HG02623 (cell line): ENCODE data around the gene PPM1L.

Experiments
- ATAC-seq: cut with Tn5 transposase; IDR thresholded peaks from one replicate; pipeline ENCODE4 v1.9.1; 2021; ENCODE audit warnings: moderate library complexity; ENCODE audit not compliant: unreplicated experiment

Gene PPM1L

GRCh38 chr3:160921020-160921635 is 165.1 kb downstream of the PPM1L start:
- ATAC-seq, result peak; percentile 76

GRCh38 chr3:160924776-160925175 is 168.7 kb downstream of the PPM1L start:
- no peak for ATAC-seq

GRCh38 chr3:160927620-160928019 is 171.6 kb downstream of the PPM1L start:
- ATAC-seq, result no peak

GRCh38 chr3:160928183-160928726 is 172.2 kb downstream of the PPM1L start:
- ATAC-seq, result no peak

- no peak for ATAC-seq
Measured at GRCh38 chr3:160929595-160929994, 173.6 kb downstream of the PPM1L start.

- no peak for ATAC-seq
Measured at GRCh38 chr3:160931474-160931873, 175.4 kb downstream of the PPM1L start.

- no peak for ATAC-seq
Measured at GRCh38 chr3:160935413-160936095, 179.5 kb downstream of the PPM1L start.

- peak; percentile 87 for ATAC-seq
Measured at GRCh38 chr3:160941885-160942494, 186.0 kb downstream of the PPM1L start.

GRCh38 chr3:160943996-160944395 is 188.0 kb downstream of the PPM1L start:
- no peak for ATAC-seq

GRCh38 chr3:160945336-160945735 is 189.3 kb downstream of the PPM1L start:
- no peak for ATAC-seq

GRCh38 chr3:160948273-160948672 is 192.2 kb downstream of the PPM1L start:
- ATAC-seq, result no peak

- ATAC-seq, result no peak
Measured at GRCh38 chr3:160949460-160949859, 193.4 kb downstream of the PPM1L start.

- no peak for ATAC-seq
Measured at GRCh38 chr3:160950542-160950941, 194.5 kb downstream of the PPM1L start.

- ATAC-seq, result no peak
Measured at GRCh38 chr3:160950954-160951353, 194.9 kb downstream of the PPM1L start.

GRCh38 chr3:160951642-160952487 is 195.8 kb downstream of the PPM1L start:
- ATAC-seq, result no peak

GRCh38 chr3:160953686-160954085 is 197.7 kb downstream of the PPM1L start:
- no peak for ATAC-seq

GRCh38 chr3:160956785-160957184 is 200.8 kb downstream of the PPM1L start:
- peak; percentile 77 for ATAC-seq

- no peak for ATAC-seq
Measured at GRCh38 chr3:160960568-160960967, 204.5 kb downstream of the PPM1L start.

GRCh38 chr3:160963949-160964348 is 207.9 kb downstream of the PPM1L start:
- ATAC-seq, result no peak

- ATAC-seq, result no peak
Measured at GRCh38 chr3:160968761-160969160, 212.7 kb downstream of the PPM1L start.
